PC-9 (cell line): ENCODE measurements around the gene C4BPA.

ENCODE experiments used
- CTCF ChIP-seq: fragments of 200-600 bp; sonication (generic); conservative IDR thresholded peaks from 2 replicates; pipeline ENCODE4 v1.6.1; 2017; ENCODE audit warnings: mixed run types, antibody characterized with exemption, mild to moderate bottlenecking, moderate library complexity
- EZH2 ChIP-seq: fragments of 200-600 bp; sonication (generic); IDR thresholded peaks from 2 replicates; pipeline ENCODE4 v1.8.0; 2017; ENCODE audit warnings: antibody characterized with exemption, low read depth

GRCh38 chr1:207191776-207192175, 87.7 kb downstream of the C4BPA start:
- no peak for TF ChIP-seq CTCF
- TF ChIP-seq EZH2 = no peak
